ENCODE data around the gene ZNF525.
"Not testable (repeated sequence)": the region's sequence is repeated elsewhere in the genome, so short reads cannot be mapped to it uniquely, and the experiment has no call there.

ZNF525 gene

GRCh38 chr19:53365134-53365898, at the start of gene ZNF525:
Gene ZNF525 (plus strand): TSS chr19:53365705. CDS start chr19:53372282, 6,577 bp downstream.
- peak; percentile 87 to 91 for DNase-seq (ENCODE audit: low read depth in 2 of 2)

GRCh38 chr19:53328967-53329366, 36.5 kb upstream of the ZNF525 start:
- DNase-seq (ENCODE audit: low read depth in 2 of 2): no peak

GRCh38 chr19:53332484-53332883, 33.0 kb upstream of the ZNF525 start:
- DNase-seq (ENCODE audit: low read depth in 2 of 2): no peak

- peak in 1 of 2 experiments; percentile 11 for DNase-seq (ENCODE audit: low read depth in 2 of 2)
These were observed 32.4 kb upstream of the ZNF525 start for GRCh38 chr19:53333066-53333462.

- peak; percentile 92 to 96 for DNase-seq (ENCODE audit: low read depth in 2 of 2)
These were observed 31.7 kb upstream of the ZNF525 start, which contains the start of gene ZNF845 for GRCh38 chr19:53333463-53334449. Gene ZNF845 (plus strand): TSS chr19:53333749. CDS start chr19:53341308, 7,559 bp downstream.

- not testable (repeated sequence) for DNase-seq (ENCODE audit: low read depth in 2 of 2)
These were observed 21.1 kb upstream of the ZNF525 start for GRCh38 chr19:53344403-53344802.

- no peak for DNase-seq (ENCODE audit: low read depth in 2 of 2)
These were observed 9.8 kb upstream of the ZNF525 start for GRCh38 chr19:53355739-53356138.

- no peak for DNase-seq (ENCODE audit: low read depth in 2 of 2)
These were observed 7.5 kb upstream of the ZNF525 start for GRCh38 chr19:53357821-53358581.

- not testable (repeated sequence) for DNase-seq (ENCODE audit: low read depth in 2 of 2)
These were observed 5.4 kb upstream of the ZNF525 start for GRCh38 chr19:53360056-53360455.

GRCh38 chr19:53365899-53366493, 491 bp downstream of the ZNF525 start:
- peak in 1 of 2 experiments; percentile 16 for DNase-seq (ENCODE audit: low read depth in 2 of 2)

- DNase-seq (ENCODE audit: low read depth in 2 of 2): no peak
These were observed 6.7 kb downstream of the ZNF525 start for GRCh38 chr19:53372196-53372595.

- no peak for DNase-seq (ENCODE audit: low read depth in 2 of 2)
These were observed 8.8 kb downstream of the ZNF525 start for GRCh38 chr19:53374288-53374687.

- no peak for DNase-seq (ENCODE audit: low read depth in 2 of 2)
These were observed 9.2 kb downstream of the ZNF525 start for GRCh38 chr19:53374743-53375142.

- DNase-seq (ENCODE audit: low read depth in 2 of 2): no peak
These were observed 15.9 kb downstream of the ZNF525 start for GRCh38 chr19:53381376-53381775.

- DNase-seq (ENCODE audit: low read depth in 2 of 2): no peak
These were observed 22.7 kb downstream of the ZNF525 start for GRCh38 chr19:53388168-53388567.

- no peak for DNase-seq (ENCODE audit: low read depth in 2 of 2)
These were observed 23.4 kb downstream of the ZNF525 start for GRCh38 chr19:53388904-53389303.

GRCh38 chr19:53389571-53389970, 24.1 kb downstream of the ZNF525 start:
- DNase-seq (ENCODE audit: low read depth in 2 of 2): no peak

- DNase-seq (ENCODE audit: low read depth in 2 of 2): no peak
These were observed 24.5 kb downstream of the ZNF525 start for GRCh38 chr19:53389978-53390377.

GRCh38 chr19:53394522-53394973, 29.0 kb downstream of the ZNF525 start:
- DNase-seq (ENCODE audit: low read depth in 2 of 2): no peak

- DNase-seq (ENCODE audit: low read depth in 2 of 2): peak; percentile 93 to 94
These were observed 29.7 kb downstream of the ZNF525 start, which contains the start of gene ZNF765 for GRCh38 chr19:53394974-53395839. Gene ZNF765 (plus strand): TSS chr19:53395149. CDS start chr19:53398016, 2,867 bp downstream.
